Body of pancreas (tissue), 4 donors: ENCODE results near the gene LSG1. TPM values are rescaled to one million over a fixed set of nuclear protein-coding genes. Genes with fewer than 3 reads are reported as not detected.

Experiments used
- ATAC-seq: fragments of 150-250 bp; one replicate; pipeline ENCODE4 v1.9.1; 2016
- DNase-seq, 4 donors: peaks; one replicate each; pipeline ENCODE4 v3.0.0-alpha.2; 2019
- H3K27ac ChIP-seq, 4 donors: fragments of 200-600 bp; sonication (generic); 1 replicate in 3 of 4; 2 replicates in 1 of 4; pipeline versions ENCODE4 v1.5.1 to v1.6.1; 2016 to 2019; ENCODE audit warnings: mild to moderate bottlenecking in 1 of 4, mixed read lengths in 1 of 4, moderate library complexity in 1 of 4
- H3K27me3 ChIP-seq, 2 donors: fragments of 200-600 bp; sonication (generic); one replicate each; pipeline ENCODE4 v1.6.0; 2016; ENCODE audit warnings: mild to moderate bottlenecking in 1 of 2
- H3K36me3 ChIP-seq, 2 donors: fragments of 200-600 bp; sonication (generic); replicated peaks in 1 of 2; 2 replicates each; pipeline ENCODE4 v1.5.1; 2016; ENCODE audit warnings: low read depth in 2 of 2; ENCODE audit not compliant: insufficient read depth in 1 of 2
- H3K4me1 ChIP-seq: fragments of 200-600 bp; sonication (generic); one replicate; pipeline ENCODE4 v1.6.0; 2016
- H3K4me3 ChIP-seq, 2 donors: fragments of 200-600 bp; sonication (generic); 1 replicate in 1 of 2; 2 replicates in 1 of 2; pipeline ENCODE4 v1.5.1; 2016 to 2019
- H3K9me3 ChIP-seq, 3 donors: fragments of 200-600 bp; sonication (generic); 1 replicate in 2 of 3; 2 replicates in 1 of 3; pipeline ENCODE4 v1.5.1; 2016
- POLR2A ChIP-seq, 3 donors: fragments of 450-650 bp; IDR thresholded peaks; one replicate each; pipeline ENCODE4 v1.6.1; 2016; ENCODE audit warnings: antibody characterized with exemption in 3 of 3, mild to moderate bottlenecking in 2 of 3
- WGBS, 2 donors: methylation state at CpG; one replicate each; pipeline ENCODE4 v1.1.5; 2017; 5-methylcytosine and 5-hydroxymethylcytosine counted together
- intact Hi-C: fragments of 100-400 bp; cut with DNase I; formaldehyde crosslinking; loops from one replicate; pipeline ENCODE4 v1.15.1; 2023
- total RNA-seq, 2 donors: library from RNA; depleted of rRNA; stranded (reverse); fragments of >200 nt; gene quantifications; one replicate each; pipeline ENCODE4 v1.1.0, GENCODE V29; 2016
- TF ChIP-seq, protein P1 (sequence below), 7 experiments: fragments of 450-650 bp in 4 of 7; fragments of 200-600 bp in 3 of 7; sonication (generic) in 3 of 7; IDR thresholded peaks; one replicate each; pipeline ENCODE4 v1.5.1; 2016 to 2019; ENCODE audit warnings: antibody characterized with exemption in 7 of 7

Gene LSG1
- total RNA-seq, 2 donors from 2014 or later: 30.1 to 36.9 TPM

DNA sequence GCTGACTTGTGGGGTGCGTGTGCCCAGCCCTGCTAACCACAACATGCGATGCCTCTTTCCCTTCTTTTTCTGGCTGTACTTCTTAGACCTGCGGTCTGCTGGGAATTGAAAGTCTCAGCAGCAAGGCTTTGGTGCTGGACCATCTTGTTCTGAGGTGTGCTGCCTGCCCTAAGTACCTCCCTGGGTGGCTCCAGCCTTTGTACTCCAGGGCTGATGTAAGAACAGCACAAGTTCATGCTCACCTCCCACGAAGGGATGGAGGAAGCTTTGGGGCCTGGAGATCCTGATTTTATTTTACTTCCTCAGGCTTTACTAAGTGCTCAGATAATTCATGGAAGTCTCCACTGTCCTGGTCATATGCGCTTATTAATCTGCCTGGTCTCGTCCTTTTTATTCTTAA, 42.6 kb upstream of the LSG1 start:
- Histone ChIP-seq H3K4me3 (no peak overlapping the region), H3K9me3 (no peaks in the 10 kb centered on the region), H3K27me3 (no peaks in the 10 kb centered on the region), H3K4me1 (peaks cover 6% of the 10 kb centered on the region), H3K27ac (no peak overlapping the region), H3K36me3 (no peaks in the 10 kb centered on the region)
- no peak for DNase-seq
- TF ChIP-seq, protein P1, sequence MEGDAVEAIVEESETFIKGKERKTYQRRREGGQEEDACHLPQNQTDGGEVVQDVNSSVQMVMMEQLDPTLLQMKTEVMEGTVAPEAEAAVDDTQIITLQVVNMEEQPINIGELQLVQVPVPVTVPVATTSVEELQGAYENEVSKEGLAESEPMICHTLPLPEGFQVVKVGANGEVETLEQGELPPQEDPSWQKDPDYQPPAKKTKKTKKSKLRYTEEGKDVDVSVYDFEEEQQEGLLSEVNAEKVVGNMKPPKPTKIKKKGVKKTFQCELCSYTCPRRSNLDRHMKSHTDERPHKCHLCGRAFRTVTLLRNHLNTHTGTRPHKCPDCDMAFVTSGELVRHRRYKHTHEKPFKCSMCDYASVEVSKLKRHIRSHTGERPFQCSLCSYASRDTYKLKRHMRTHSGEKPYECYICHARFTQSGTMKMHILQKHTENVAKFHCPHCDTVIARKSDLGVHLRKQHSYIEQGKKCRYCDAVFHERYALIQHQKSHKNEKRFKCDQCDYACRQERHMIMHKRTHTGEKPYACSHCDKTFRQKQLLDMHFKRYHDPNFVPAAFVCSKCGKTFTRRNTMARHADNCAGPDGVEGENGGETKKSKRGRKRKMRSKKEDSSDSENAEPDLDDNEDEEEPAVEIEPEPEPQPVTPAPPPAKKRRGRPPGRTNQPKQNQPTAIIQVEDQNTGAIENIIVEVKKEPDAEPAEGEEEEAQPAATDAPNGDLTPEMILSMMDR (IDR thresholded peaks at IDR 0.05): no peak
- TF ChIP-seq POLR2A (IDR thresholded peaks at IDR 0.05): no peak
- intact Hi-C loops: no loop called here
- no peak for ATAC-seq
- 63 to 64% methylated on average over 6 of the region's 6 CpGs for WGBS, 2 donors

DNA sequence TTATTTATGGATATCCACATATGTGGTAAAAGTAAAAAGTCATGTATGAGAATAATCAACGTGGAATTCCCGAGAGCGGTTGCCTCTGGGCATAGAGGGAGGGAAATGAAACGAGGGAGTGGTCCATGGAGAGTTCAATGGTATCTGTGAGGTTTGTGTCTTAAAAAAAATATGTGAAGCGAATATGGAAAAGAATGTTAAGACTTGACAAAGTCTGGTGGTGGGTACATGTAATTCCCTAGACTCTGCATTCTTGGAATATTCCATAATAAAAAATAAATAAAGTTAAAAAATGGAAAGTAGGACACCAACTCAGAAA, 42.1 kb upstream of the LSG1 start:
- Histone ChIP-seq H3K9me3 (no peaks in the 10 kb centered on the region), H3K27ac (no peak overlapping the region), H3K36me3 (no peaks in the 10 kb centered on the region), H3K27me3 (no peaks in the 10 kb centered on the region), H3K4me3 (no peak overlapping the region), H3K4me1 (peaks cover 6% of the 10 kb centered on the region)
- TF ChIP-seq, protein P1 (IDR thresholded peaks at IDR 0.05): no peak
- no peak for TF ChIP-seq POLR2A (IDR thresholded peaks at IDR 0.05)
- ATAC-seq (no peak), DNase-seq (no peak)
- 72 to 78% methylated on average over 5 of the region's 5 CpGs for WGBS, 2 donors
- intact Hi-C loops: no loop called here

- no peak for ATAC-seq
- H3K9me3 ChIP-seq: no peaks in the 10 kb centered on the region
- intact Hi-C loops: no loop called here
- TF ChIP-seq, protein P1 (IDR thresholded peaks at IDR 0.05): no peak
- TF ChIP-seq POLR2A (IDR thresholded peaks at IDR 0.05): no peak
- WGBS, 2 donors: 79 to 83% methylated on average over 9 of the region's 9 CpGs
- peaks cover 6% of the 10 kb centered on the region for H3K4me1 ChIP-seq
- DNase-seq: no peak
- no peaks in the 10 kb centered on the region for H3K27me3 ChIP-seq
- no peaks in the 10 kb centered on the region for H3K36me3 ChIP-seq
- no peak overlapping the region for H3K4me3 ChIP-seq
- H3K27ac ChIP-seq: no peak overlapping the region
Observed at GRCh38 chr3:194713299-194714136, 41.5 kb upstream of the LSG1 start.

DNA sequence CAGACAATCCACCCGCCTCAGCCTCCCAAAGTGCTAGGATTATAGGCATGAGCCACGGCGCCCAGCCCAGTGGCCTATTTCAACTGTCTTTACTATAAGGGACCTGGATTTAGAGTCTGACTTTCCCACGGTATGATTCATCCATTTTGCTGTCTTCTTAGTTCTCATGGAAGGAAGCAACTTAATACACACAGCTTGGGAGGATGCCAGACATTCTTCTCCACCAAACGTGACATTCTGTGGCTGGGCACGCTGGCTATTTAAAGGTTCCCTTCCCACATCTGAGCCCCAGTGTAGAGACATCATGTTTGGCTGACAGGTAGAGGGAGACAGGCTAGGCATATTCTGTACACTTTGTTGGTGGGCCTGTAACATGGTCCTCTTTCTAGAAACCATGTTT, 39.9 kb upstream of the LSG1 start:
- intact Hi-C loops: no loop called here
- DNase-seq: peak in 3 of 4 donors; percentile 9 to 46 (median 41)
- TF ChIP-seq, protein P1 (IDR thresholded peaks at IDR 0.05): no peak
- no peak for TF ChIP-seq POLR2A (IDR thresholded peaks at IDR 0.05)

GRCh38 chr3:194711286-194711685, 39.3 kb upstream of the LSG1 start:
- TF ChIP-seq, protein P1 (IDR thresholded peaks at IDR 0.05): no peak
- no peak for TF ChIP-seq POLR2A (IDR thresholded peaks at IDR 0.05)
- Histone ChIP-seq H3K27me3 (no peaks in the 10 kb centered on the region), H3K4me3 (no peak overlapping the region), H3K36me3 (no peaks in the 10 kb centered on the region), H3K9me3 (peaks cover 0 to 6% (median 0%) of the 10 kb centered on the region in 3 donors), H3K4me1 (peaks cover 6% of the 10 kb centered on the region), H3K27ac (no peak overlapping the region)
- ATAC-seq: no peak
- intact Hi-C loops: no loop called here
- DNase-seq: no peak
- 81 to 85% methylated on average over 3 of the region's 3 CpGs for WGBS, 2 donors

More for the DNA sequence above, 39.9 kb upstream of the LSG1 start:
- H3K4me1 ChIP-seq: peaks cover 6% of the 10 kb centered on the region
- no peak overlapping the region for H3K27ac ChIP-seq
- ATAC-seq: no peak
- H3K4me3 ChIP-seq: no peak overlapping the region
- H3K9me3 ChIP-seq: peaks cover 0 to 6% (median 0%) of the 10 kb centered on the region in 3 donors
- no peaks in the 10 kb centered on the region for H3K36me3 ChIP-seq
- 50 to 65% methylated on average over 6 of the region's 6 CpGs for WGBS, 2 donors
- H3K27me3 ChIP-seq: no peaks in the 10 kb centered on the region
